Liver (tissue), 9 donors: ENCODE data around the gene DLGAP5. TPM values are rescaled to one million over a fixed set of nuclear protein-coding genes. Genes with fewer than 3 reads are reported as not detected.

Experiments
- DNase-seq: peaks from one replicate; pipeline ENCODE4 v3.0.0-alpha.2; 2017; ENCODE audit warnings: low spot score
- H3K27ac ChIP-seq, 2 donors: one replicate each; pipeline ENCODE4 v1.7.0; 2013; ENCODE audit warnings: inconsistent platforms in 2 of 2, low read length in 2 of 2, control low read depth in 1 of 2, low read depth in 1 of 2, mild to moderate bottlenecking in 1 of 2
- H3K27me3 ChIP-seq, 4 donors: one replicate each; pipeline versions ENCODE4 v1.6.1 to v1.7.0; 2013; ENCODE audit warnings: low read length in 3 of 4, inconsistent platforms in 1 of 4, mild to moderate bottlenecking in 1 of 4, moderate library complexity in 1 of 4; ENCODE audit not compliant: control insufficient read depth in 4 of 4, insufficient read depth in 4 of 4
- H3K36me3 ChIP-seq, 4 donors: one replicate each; pipeline versions ENCODE4 v1.6.1 to v1.7.0; 2013; ENCODE audit warnings: low read length in 3 of 4, mild to moderate bottlenecking in 3 of 4, low read depth in 1 of 4, moderate library complexity in 1 of 4; ENCODE audit not compliant: control insufficient read depth in 4 of 4, insufficient read depth in 3 of 4
- H3K4me1 ChIP-seq, 4 donors: one replicate each; pipeline versions ENCODE4 v1.6.1 to v1.7.0; 2013; ENCODE audit warnings: low read length in 3 of 4, mild to moderate bottlenecking in 3 of 4, moderate library complexity in 1 of 4; ENCODE audit not compliant: control insufficient read depth in 4 of 4, insufficient read depth in 4 of 4
- H3K4me3 ChIP-seq, 3 donors: one replicate each; pipeline versions ENCODE4 v1.6.1 to v1.7.0; 2013; ENCODE audit warnings: low read length in 3 of 3, control low read depth in 1 of 3, low read depth in 1 of 3, mild to moderate bottlenecking in 1 of 3
- H3K9ac ChIP-seq, 2 donors: one replicate each; pipeline ENCODE4 v1.7.0; 2013; ENCODE audit warnings: low read length in 2 of 2, mild to moderate bottlenecking in 2 of 2, moderate library complexity in 2 of 2, control low read depth in 1 of 2, low read depth in 1 of 2
- H3K9me3 ChIP-seq, 4 donors: one replicate each; pipeline versions ENCODE4 v1.6.1 to v1.7.0; 2013; ENCODE audit warnings: low read length in 3 of 4; ENCODE audit not compliant: control insufficient read depth in 4 of 4
- EGR1 ChIP-seq, 2 donors: IDR thresholded peaks; 2 replicates each; pipeline ENCODE4 v1.6.1; 2016 to 2018; ENCODE audit warnings: antibody characterized with exemption in 2 of 2, low read depth in 2 of 2
- FOXA1 ChIP-seq: IDR thresholded peaks from 2 replicates; pipeline ENCODE4 v1.6.1; 2016; ENCODE audit warnings: antibody characterized with exemption
- FOXA2 ChIP-seq: IDR thresholded peaks from 2 replicates; pipeline ENCODE4 v1.6.1; 2016; ENCODE audit warnings: antibody characterized with exemption
- GABPA ChIP-seq, 2 donors: IDR thresholded peaks in 1 of 2; conservative IDR thresholded peaks in 1 of 2; 2 replicates each; pipeline ENCODE4 v1.6.1; 2016; ENCODE audit warnings: antibody characterized with exemption in 2 of 2, mild to moderate bottlenecking in 1 of 2, moderate library complexity in 1 of 2
- HNF4A ChIP-seq, 2 donors: conservative IDR thresholded peaks; 2 replicates each; pipeline ENCODE4 v1.6.1; 2016; ENCODE audit warnings: antibody characterized with exemption in 2 of 2, mild to moderate bottlenecking in 2 of 2
- HNF4G ChIP-seq: IDR thresholded peaks from 2 replicates; pipeline ENCODE4 v1.6.1; 2016; ENCODE audit warnings: antibody characterized with exemption
- NR2F2 ChIP-seq: IDR thresholded peaks from 2 replicates; pipeline ENCODE4 v1.6.1; 2016; ENCODE audit warnings: antibody characterized with exemption
- RAD21 ChIP-seq, 2 donors: IDR thresholded peaks; 2 replicates each; pipeline ENCODE4 v1.6.1; 2016; ENCODE audit warnings: antibody characterized with exemption in 2 of 2, mild to moderate bottlenecking in 2 of 2
- RXRA ChIP-seq, 2 donors: IDR thresholded peaks; 2 replicates each; pipeline ENCODE4 v1.6.1; 2017 to 2018; ENCODE audit warnings: antibody characterized with exemption in 2 of 2, mild to moderate bottlenecking in 1 of 2
- SP1 ChIP-seq: IDR thresholded peaks from 2 replicates; pipeline ENCODE4 v1.6.1; 2018; ENCODE audit warnings: antibody characterized with exemption, mild to moderate bottlenecking
- TAF1 ChIP-seq: conservative IDR thresholded peaks from 2 replicates; pipeline ENCODE4 v1.6.1; 2016; ENCODE audit warnings: antibody characterized with exemption, mild to moderate bottlenecking
- YY1 ChIP-seq: IDR thresholded peaks from 2 replicates; pipeline ENCODE4 v1.6.1; 2016; ENCODE audit warnings: antibody characterized with exemption, mild to moderate bottlenecking
- WGBS: extraction: QIAGEN DNeasy Blood & Tissue Kit; methylation state at CpG from one replicate; pipeline ENCODE4 v1.1.7; 2013; 5-methylcytosine and 5-hydroxymethylcytosine counted together
- polyA plus RNA-seq, 2 donors: library from polyadenylated mRNA; stranded (reverse) in 1 of 2; unstranded in 1 of 2; fragments of 200-250 nt in 1 of 2; fragments of >200 nt in 1 of 2; fragmentation: Nextera tagmentation in 1 of 2; extraction: Ambion mirVana in 1 of 2; gene quantifications; one replicate each; pipeline versions ENCODE4 v1.2.1 to v1.2.3, GENCODE V29; 2013 to 2015
- total RNA-seq, 2 donors: library from RNA; depleted of rRNA; stranded (reverse); fragments of >200 nt; gene quantifications; one replicate each; pipeline ENCODE4 v1.2.3, GENCODE V29; 2014
- TF ChIP-seq, protein P1 (sequence below): IDR thresholded peaks from 2 replicates; pipeline ENCODE4 v1.6.1; 2016; ENCODE audit warnings: antibody characterized with exemption
- TF ChIP-seq, protein P2 (sequence below): IDR thresholded peaks from 2 replicates; pipeline ENCODE4 v1.6.1; 2016; ENCODE audit warnings: antibody characterized with exemption
- TF ChIP-seq, protein P3 (sequence below): IDR thresholded peaks from 2 replicates; pipeline ENCODE4 v1.6.1; 2016; ENCODE audit warnings: antibody characterized with exemption
- TF ChIP-seq, protein P4 (sequence below): fragments of 150-350 bp; IDR thresholded peaks from 2 replicates; pipeline ENCODE4 v1.5.1; 2017; ENCODE audit warnings: improper control_type of control experiment, low read depth, low read length; ENCODE audit not compliant: missing input control
- TF ChIP-seq, protein P5 (sequence below): IDR thresholded peaks from 2 replicates; pipeline ENCODE4 v1.6.1; 2016; ENCODE audit warnings: antibody characterized with exemption, mild to moderate bottlenecking
- donor health status: healthy.
- donor health status: healthy.
- donor health status: healthy.
- donor health status: healthy.
- donor health status: healthy.

The DLGAP5 gene
- total and polyA plus RNA-seq, 4 donors: under 0.01 to 42.5 (median 0.70) TPM

DNA sequence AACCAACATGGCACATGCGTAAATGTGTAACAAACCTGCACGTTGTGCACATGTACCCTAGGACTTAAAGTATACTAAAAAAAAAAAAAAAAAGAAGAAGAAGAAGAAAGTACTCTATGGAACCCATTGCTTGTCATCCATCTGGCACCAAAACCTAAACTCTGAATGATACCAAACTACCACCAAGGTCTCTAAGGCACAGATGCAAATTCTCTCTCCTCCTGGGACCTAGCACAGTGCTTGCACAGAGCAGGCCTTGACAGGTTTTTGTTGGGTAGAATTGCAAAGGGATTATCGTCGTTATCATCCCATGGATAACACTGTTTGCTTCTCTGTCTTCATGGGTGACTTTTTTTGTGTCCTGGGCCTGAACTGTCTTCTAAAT, 75.5 kb downstream of the DLGAP5 start (continued):
- TF ChIP-seq RAD21 (IDR thresholded peaks at IDR 0.05): no peak
- no peak for TF ChIP-seq GABPA (IDR thresholded peaks at IDR 0.05 in 1 of 2, conservative IDR thresholded peaks at IDR 0.05 in 1 of 2)
- TF ChIP-seq, protein P1, sequence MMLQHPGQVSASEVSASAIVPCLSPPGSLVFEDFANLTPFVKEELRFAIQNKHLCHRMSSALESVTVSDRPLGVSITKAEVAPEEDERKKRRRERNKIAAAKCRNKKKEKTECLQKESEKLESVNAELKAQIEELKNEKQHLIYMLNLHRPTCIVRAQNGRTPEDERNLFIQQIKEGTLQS: no peak
- no peak for TF ChIP-seq YY1
- TF ChIP-seq NR2F2: no peak
- no peak for TF ChIP-seq FOXA2
- TF ChIP-seq FOXA1: no peak
- no peak for TF ChIP-seq SP1

DNA sequence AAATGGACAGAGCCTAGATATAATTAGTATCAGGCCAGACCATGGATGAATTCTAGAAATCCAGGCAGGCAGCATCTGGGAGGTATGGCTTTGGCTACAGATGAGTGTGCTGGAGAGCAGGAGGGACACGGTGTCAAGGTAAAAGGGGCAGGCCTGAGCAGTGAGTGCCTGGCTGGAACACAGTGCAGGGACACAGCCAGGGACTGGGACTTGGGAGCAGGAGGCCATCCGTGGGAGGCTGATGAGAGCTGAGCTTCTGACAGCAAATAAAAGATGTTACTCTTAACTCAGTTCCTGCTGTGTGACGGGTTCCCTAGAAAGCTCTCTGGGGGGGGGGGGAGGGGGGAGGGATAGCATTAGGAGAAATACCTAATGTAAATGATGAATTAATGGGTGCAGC, 75.9 kb downstream of the DLGAP5 start:
- no peak overlapping the region for H3K27ac ChIP-seq
- H3K9ac ChIP-seq: no peak overlapping the region
- H3K9me3 ChIP-seq: no peaks in the 10 kb centered on the region
- no peaks in the 10 kb centered on the region for H3K4me1 ChIP-seq
- no peak overlapping the region for H3K4me3 ChIP-seq
- 58% methylated on average over 3 of the region's 3 CpGs for WGBS
- no peaks in the 10 kb centered on the region for H3K36me3 ChIP-seq
- no peak for TF ChIP-seq TAF1
- TF ChIP-seq, protein P1: no peak
- TF ChIP-seq YY1: no peak
- TF ChIP-seq FOXA1: no peak
- TF ChIP-seq NR2F2: no peak
- TF ChIP-seq, protein P2, sequence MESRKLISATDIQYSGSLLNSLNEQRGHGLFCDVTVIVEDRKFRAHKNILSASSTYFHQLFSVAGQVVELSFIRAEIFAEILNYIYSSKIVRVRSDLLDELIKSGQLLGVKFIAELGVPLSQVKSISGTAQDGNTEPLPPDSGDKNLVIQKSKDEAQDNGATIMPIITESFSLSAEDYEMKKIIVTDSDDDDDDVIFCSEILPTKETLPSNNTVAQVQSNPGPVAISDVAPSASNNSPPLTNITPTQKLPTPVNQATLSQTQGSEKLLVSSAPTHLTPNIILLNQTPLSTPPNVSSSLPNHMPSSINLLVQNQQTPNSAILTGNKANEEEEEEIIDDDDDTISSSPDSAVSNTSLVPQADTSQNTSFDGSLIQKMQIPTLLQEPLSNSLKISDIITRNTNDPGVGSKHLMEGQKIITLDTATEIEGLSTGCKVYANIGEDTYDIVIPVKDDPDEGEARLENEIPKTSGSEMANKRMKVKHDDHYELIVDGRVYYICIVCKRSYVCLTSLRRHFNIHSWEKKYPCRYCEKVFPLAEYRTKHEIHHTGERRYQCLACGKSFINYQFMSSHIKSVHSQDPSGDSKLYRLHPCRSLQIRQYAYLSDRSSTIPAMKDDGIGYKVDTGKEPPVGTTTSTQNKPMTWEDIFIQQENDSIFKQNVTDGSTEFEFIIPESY: no peak
- TF ChIP-seq EGR1 (IDR thresholded peaks at IDR 0.05; ENCODE audit: low read depth in 2 of 2): no peak
- no peak for DNase-seq
- no peaks in the 10 kb centered on the region for H3K27me3 ChIP-seq

DNA sequence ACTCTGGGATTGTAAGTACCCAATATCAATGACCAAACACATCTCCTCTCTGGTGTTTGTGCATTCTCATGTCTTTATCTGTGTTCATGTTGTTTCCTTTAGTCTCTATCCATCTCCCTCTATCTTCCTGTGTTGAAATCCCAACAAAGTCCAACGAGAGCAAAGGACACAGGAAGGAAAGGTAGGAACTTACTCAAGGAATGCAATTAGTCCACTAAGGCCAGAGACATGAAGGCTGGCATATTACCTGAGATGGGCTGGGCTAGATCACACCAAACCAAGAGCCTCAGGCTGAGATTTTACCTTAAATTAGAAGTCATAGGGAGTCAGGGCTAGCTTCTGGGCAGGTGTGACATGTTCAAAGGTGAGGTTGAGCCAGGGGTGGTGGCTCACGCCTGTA, 76.7 kb downstream of the DLGAP5 start:
- Histone ChIP-seq H3K36me3 (no peaks in the 10 kb centered on the region), H3K4me1 (no peaks in the 10 kb centered on the region), H3K4me3 (no peak overlapping the region), H3K9ac (no peak overlapping the region), H3K27me3 (no peaks in the 10 kb centered on the region), H3K27ac (no peak overlapping the region), H3K9me3 (no peaks in the 10 kb centered on the region)
- TF ChIP-seq, protein P3, sequence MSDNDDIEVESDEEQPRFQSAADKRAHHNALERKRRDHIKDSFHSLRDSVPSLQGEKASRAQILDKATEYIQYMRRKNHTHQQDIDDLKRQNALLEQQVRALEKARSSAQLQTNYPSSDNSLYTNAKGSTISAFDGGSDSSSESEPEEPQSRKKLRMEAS: no peak
- no peak for TF ChIP-seq FOXA2
- TF ChIP-seq, protein P2: no peak
- no peak for TF ChIP-seq RAD21 (IDR thresholded peaks at IDR 0.05)
- no peak for TF ChIP-seq FOXA1
- TF ChIP-seq EGR1 (IDR thresholded peaks at IDR 0.05; ENCODE audit: low read depth in 2 of 2): no peak
- TF ChIP-seq RXRA (IDR thresholded peaks at IDR 0.05): no peak
- no peak for TF ChIP-seq HNF4G
- TF ChIP-seq TAF1: no peak
- TF ChIP-seq SP1: no peak
- TF ChIP-seq, protein P1: no peak
- no peak for TF ChIP-seq NR2F2
- TF ChIP-seq, protein P4, sequence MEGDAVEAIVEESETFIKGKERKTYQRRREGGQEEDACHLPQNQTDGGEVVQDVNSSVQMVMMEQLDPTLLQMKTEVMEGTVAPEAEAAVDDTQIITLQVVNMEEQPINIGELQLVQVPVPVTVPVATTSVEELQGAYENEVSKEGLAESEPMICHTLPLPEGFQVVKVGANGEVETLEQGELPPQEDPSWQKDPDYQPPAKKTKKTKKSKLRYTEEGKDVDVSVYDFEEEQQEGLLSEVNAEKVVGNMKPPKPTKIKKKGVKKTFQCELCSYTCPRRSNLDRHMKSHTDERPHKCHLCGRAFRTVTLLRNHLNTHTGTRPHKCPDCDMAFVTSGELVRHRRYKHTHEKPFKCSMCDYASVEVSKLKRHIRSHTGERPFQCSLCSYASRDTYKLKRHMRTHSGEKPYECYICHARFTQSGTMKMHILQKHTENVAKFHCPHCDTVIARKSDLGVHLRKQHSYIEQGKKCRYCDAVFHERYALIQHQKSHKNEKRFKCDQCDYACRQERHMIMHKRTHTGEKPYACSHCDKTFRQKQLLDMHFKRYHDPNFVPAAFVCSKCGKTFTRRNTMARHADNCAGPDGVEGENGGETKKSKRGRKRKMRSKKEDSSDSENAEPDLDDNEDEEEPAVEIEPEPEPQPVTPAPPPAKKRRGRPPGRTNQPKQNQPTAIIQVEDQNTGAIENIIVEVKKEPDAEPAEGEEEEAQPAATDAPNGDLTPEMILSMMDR: no peak
- TF ChIP-seq, protein P5, sequence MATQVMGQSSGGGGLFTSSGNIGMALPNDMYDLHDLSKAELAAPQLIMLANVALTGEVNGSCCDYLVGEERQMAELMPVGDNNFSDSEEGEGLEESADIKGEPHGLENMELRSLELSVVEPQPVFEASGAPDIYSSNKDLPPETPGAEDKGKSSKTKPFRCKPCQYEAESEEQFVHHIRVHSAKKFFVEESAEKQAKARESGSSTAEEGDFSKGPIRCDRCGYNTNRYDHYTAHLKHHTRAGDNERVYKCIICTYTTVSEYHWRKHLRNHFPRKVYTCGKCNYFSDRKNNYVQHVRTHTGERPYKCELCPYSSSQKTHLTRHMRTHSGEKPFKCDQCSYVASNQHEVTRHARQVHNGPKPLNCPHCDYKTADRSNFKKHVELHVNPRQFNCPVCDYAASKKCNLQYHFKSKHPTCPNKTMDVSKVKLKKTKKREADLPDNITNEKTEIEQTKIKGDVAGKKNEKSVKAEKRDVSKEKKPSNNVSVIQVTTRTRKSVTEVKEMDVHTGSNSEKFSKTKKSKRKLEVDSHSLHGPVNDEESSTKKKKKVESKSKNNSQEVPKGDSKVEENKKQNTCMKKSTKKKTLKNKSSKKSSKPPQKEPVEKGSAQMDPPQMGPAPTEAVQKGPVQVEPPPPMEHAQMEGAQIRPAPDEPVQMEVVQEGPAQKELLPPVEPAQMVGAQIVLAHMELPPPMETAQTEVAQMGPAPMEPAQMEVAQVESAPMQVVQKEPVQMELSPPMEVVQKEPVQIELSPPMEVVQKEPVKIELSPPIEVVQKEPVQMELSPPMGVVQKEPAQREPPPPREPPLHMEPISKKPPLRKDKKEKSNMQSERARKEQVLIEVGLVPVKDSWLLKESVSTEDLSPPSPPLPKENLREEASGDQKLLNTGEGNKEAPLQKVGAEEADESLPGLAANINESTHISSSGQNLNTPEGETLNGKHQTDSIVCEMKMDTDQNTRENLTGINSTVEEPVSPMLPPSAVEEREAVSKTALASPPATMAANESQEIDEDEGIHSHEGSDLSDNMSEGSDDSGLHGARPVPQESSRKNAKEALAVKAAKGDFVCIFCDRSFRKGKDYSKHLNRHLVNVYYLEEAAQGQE: no peak
- TF ChIP-seq YY1: no peak
- no peak for TF ChIP-seq GABPA (IDR thresholded peaks at IDR 0.05 in 1 of 2, conservative IDR thresholded peaks at IDR 0.05 in 1 of 2)
- no peak for TF ChIP-seq HNF4A (conservative IDR thresholded peaks at IDR 0.05)
- WGBS: 61% methylated on average over 2 of the region's 2 CpGs
- DNase-seq: no peak
